Prostate gland (tissue), 2 donors: Measurements from ENCODE around the gene PAQR4. TPM values are rescaled to one million over a fixed set of nuclear protein-coding genes. Genes with fewer than 3 reads are reported as not detected.

Source experiments
- DNase-seq: peaks from one replicate; pipeline ENCODE4 v3.0.0-alpha.2; 2019; ENCODE audit warnings: low spot score
- H3K27ac ChIP-seq, 2 donors: fragments of 200-600 bp; sonication (generic); 2 replicates each; pipeline ENCODE4 v1.5.1; 2017 to 2019
- H3K27me3 ChIP-seq: fragments of 200-600 bp; sonication (generic); replicated peaks from 2 replicates; pipeline ENCODE4 v1.5.1; 2019; ENCODE audit not compliant: insufficient read depth
- H3K36me3 ChIP-seq, 2 donors: fragments of 200-600 bp; sonication (generic); 1 replicate in 1 of 2; 2 replicates in 1 of 2; pipeline versions ENCODE4 v1.5.1 to v1.8.1; 2017 to 2019
- H3K4me1 ChIP-seq: fragments of 200-600 bp; sonication (generic); replicated peaks from 2 replicates; pipeline ENCODE4 v1.5.1; 2019
- H3K4me3 ChIP-seq, 2 donors: fragments of 200-600 bp; sonication (generic); 2 replicates each; pipeline ENCODE4 v1.5.1; 2017 to 2019
- H3K9me3 ChIP-seq: fragments of 200-600 bp; sonication (generic); 2 replicates; pipeline ENCODE4 v1.5.1; 2017
- CTCF ChIP-seq, 4 experiments: fragments of 200-600 bp in 2 of 4; fragments of 450-650 bp in 2 of 4; sonication (generic) in 2 of 4; IDR thresholded peaks; 1 replicate in 3 of 4; 2 replicates in 1 of 4; pipeline ENCODE4 v1.5.1; 2016 to 2019; ENCODE audit warnings: antibody characterized with exemption in 4 of 4, mild to moderate bottlenecking in 2 of 4, moderate library complexity in 2 of 4
- POLR2A ChIP-seq: fragments of 450-650 bp; IDR thresholded peaks from one replicate; pipeline ENCODE4 v1.6.1; 2016; ENCODE audit warnings: antibody characterized with exemption, mild to moderate bottlenecking
- POLR2AphosphoS5 ChIP-seq: sonication (generic); formaldehyde crosslinking; IDR thresholded peaks from one replicate; pipeline ENCODE4 v1.6.1; 2017; ENCODE audit warnings: antibody characterized with exemption
- WGBS: methylation state at CpG from one replicate; pipeline ENCODE4 v1.1.5; 2018; 5-methylcytosine and 5-hydroxymethylcytosine counted together
- intact Hi-C: fragments of 100-400 bp; cut with DNase I; formaldehyde crosslinking; loops from one replicate; pipeline ENCODE4 v1.14.2; 2022
- total RNA-seq, 2 donors: library from RNA; depleted of rRNA; stranded (reverse); fragments of >200 nt; gene quantifications; one replicate each; pipeline ENCODE4 v1.1.0, GENCODE V29; 2016

PAQR4 gene
- total RNA-seq, 2 donors from 2014 or later = 9.1 to 25.1 TPM

GRCh38 chr16:3012828-3013420 is 43.8 kb downstream of the PAQR4 start, which contains the start of gene CLDN9:
TSS of gene CLDN9 (plus strand) at chr16:3012923. CDS start at chr16:3013363, 440 bp downstream.
- 42% methylated on average over 27 of the region's 27 CpGs for WGBS

GRCh38 chr16:3013491-3013951 is 44.4 kb downstream of the PAQR4 start:
- no peaks in the 10 kb centered on the region for H3K9me3 ChIP-seq
- H3K4me3 ChIP-seq = no peak overlapping the region
- TF ChIP-seq POLR2A = no peak
- no peak overlapping the region for H3K27ac ChIP-seq
- no peaks in the 10 kb centered on the region for H3K36me3 ChIP-seq
- intact Hi-C loops = no loop called here
- H3K27me3 ChIP-seq = no peaks in the 10 kb centered on the region
- DNase-seq = no peak
- WGBS = 83% methylated on average over 17 of the region's 27 CpGs
- peaks cover 7% of the 10 kb centered on the region for H3K4me1 ChIP-seq

More at GRCh38 chr16:3012828-3013420, 43.8 kb downstream of the PAQR4 start, which contains the start of gene CLDN9:
- no peaks in the 10 kb centered on the region for H3K9me3 ChIP-seq
- H3K4me3 ChIP-seq = no peak within 1 kb of the TSS
- no peaks in the 10 kb centered on the region for H3K27me3 ChIP-seq
- DNase-seq = no peak
- no peak within 1 kb of the TSS for H3K27ac ChIP-seq
- peaks cover 7% of the 10 kb centered on the region for H3K4me1 ChIP-seq
- no peaks in the 10 kb centered on the region for H3K36me3 ChIP-seq
- intact Hi-C loops = no loop called here
- no peak for TF ChIP-seq POLR2A
- TF ChIP-seq CTCF (IDR thresholded peaks at IDR 0.05) = no peak
- no peak for TF ChIP-seq POLR2AphosphoS5

GRCh38 chr16:3013998-3014690 is 45.0 kb downstream of the PAQR4 start:
- Histone ChIP-seq H3K4me1 (peaks cover 7% of the 10 kb centered on the region), H3K27ac (no peak overlapping the region), H3K27me3 (no peaks in the 10 kb centered on the region), H3K9me3 (no peaks in the 10 kb centered on the region), H3K4me3 (no peak overlapping the region), H3K36me3 (no peaks in the 10 kb centered on the region)
- 81% methylated on average over 9 of the region's 12 CpGs for WGBS
- TF ChIP-seq CTCF (IDR thresholded peaks at IDR 0.05) (no peak), POLR2A (no peak), POLR2AphosphoS5 (no peak)
- no peak for DNase-seq
- intact Hi-C loops = no loop called here

- TF ChIP-seq POLR2A (no peak), CTCF (IDR thresholded peaks at IDR 0.05) (no peak), POLR2AphosphoS5 (no peak)
- no peaks in the 10 kb centered on the region for H3K36me3 ChIP-seq
- peaks cover 6% of the 10 kb centered on the region for H3K4me1 ChIP-seq
- intact Hi-C loops = no loop called here
- H3K27ac ChIP-seq = no peak overlapping the region
- DNase-seq = no peak
- H3K27me3 ChIP-seq = no peaks in the 10 kb centered on the region
- 87% methylated on average over 6 of the region's 6 CpGs for WGBS
- no peaks in the 10 kb centered on the region for H3K9me3 ChIP-seq
- H3K4me3 ChIP-seq = no peak overlapping the region
Observed at GRCh38 chr16:3014971-3015370, 45.8 kb downstream of the PAQR4 start.

GRCh38 chr16:3015865-3016521 is 46.8 kb downstream of the PAQR4 start:
- no peaks in the 10 kb centered on the region for H3K36me3 ChIP-seq
- H3K9me3 ChIP-seq = no peaks in the 10 kb centered on the region
- TF ChIP-seq POLR2A (no peak), CTCF (IDR thresholded peaks at IDR 0.05) (no peak), POLR2AphosphoS5 (no peak)
- no peak for DNase-seq
- no peaks in the 10 kb centered on the region for H3K27me3 ChIP-seq
- WGBS = 85% methylated on average over 13 of the region's 13 CpGs
- no peaks in the 10 kb centered on the region for H3K4me1 ChIP-seq
- H3K27ac ChIP-seq = no peak overlapping the region
- intact Hi-C loops = no loop called here
- H3K4me3 ChIP-seq = no peak overlapping the region
